Gastrocnemius medialis (tissue), 4 donors: ENCODE measurements around the gene OTOG.

Source experiments
- POLR2A ChIP-seq, 2 donors: fragments of 450-650 bp; IDR thresholded peaks; one replicate each; pipeline ENCODE4 v1.6.1; 2017; ENCODE audit warnings: antibody characterized with exemption in 2 of 2, mild to moderate bottlenecking in 2 of 2, moderate library complexity in 2 of 2
- TF ChIP-seq, protein P1 (sequence below), 5 experiments: fragments of 450-650 bp in 3 of 5; fragments of 200-600 bp in 2 of 5; sonication (generic) in 2 of 5; IDR thresholded peaks in 4 of 5; conservative IDR thresholded peaks in 1 of 5; 1 replicate in 4 of 5; 2 replicates in 1 of 5; pipeline ENCODE4 v1.5.1; 2016 to 2019; ENCODE audit warnings: antibody characterized with exemption in 5 of 5, mild to moderate bottlenecking in 3 of 5, moderate library complexity in 3 of 5

DNA sequence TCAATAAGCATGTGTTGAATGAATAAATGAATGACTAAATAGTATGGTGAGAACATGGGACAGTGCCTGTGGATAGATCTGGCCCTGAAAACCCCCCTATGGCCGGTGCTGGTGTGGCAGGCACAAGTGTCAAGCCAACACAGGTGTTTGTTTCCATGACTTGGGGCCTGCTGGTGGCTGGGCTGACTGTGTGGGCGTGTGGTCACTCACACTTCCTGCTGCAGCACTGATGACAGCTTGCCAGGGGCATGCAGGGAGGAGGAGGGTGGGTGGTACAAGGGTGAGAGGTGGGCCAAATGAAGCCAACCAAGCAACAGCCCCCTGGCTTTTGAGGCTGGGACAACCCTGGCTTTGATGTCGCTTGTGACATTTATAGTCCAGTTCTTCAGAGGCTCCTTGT lies 40.1 kb upstream of the OTOG start:
- TF ChIP-seq, protein P1, sequence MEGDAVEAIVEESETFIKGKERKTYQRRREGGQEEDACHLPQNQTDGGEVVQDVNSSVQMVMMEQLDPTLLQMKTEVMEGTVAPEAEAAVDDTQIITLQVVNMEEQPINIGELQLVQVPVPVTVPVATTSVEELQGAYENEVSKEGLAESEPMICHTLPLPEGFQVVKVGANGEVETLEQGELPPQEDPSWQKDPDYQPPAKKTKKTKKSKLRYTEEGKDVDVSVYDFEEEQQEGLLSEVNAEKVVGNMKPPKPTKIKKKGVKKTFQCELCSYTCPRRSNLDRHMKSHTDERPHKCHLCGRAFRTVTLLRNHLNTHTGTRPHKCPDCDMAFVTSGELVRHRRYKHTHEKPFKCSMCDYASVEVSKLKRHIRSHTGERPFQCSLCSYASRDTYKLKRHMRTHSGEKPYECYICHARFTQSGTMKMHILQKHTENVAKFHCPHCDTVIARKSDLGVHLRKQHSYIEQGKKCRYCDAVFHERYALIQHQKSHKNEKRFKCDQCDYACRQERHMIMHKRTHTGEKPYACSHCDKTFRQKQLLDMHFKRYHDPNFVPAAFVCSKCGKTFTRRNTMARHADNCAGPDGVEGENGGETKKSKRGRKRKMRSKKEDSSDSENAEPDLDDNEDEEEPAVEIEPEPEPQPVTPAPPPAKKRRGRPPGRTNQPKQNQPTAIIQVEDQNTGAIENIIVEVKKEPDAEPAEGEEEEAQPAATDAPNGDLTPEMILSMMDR (IDR thresholded peaks at IDR 0.05 in 4 of 5, conservative IDR thresholded peaks at IDR 0.05 in 1 of 5), result no peak
- no peak for TF ChIP-seq POLR2A (IDR thresholded peaks at IDR 0.05)
